AG10803 (cell line): ENCODE data around the gene HRH3.

Source experiments
- DNase-seq: peaks from one replicate; pipeline ENCODE4 v3.0.0; 2010; ENCODE audit warnings: low read depth
- H3K4me3 ChIP-seq: 2 replicates; pipeline ENCODE4 v1.5.1; 2011; ENCODE audit warnings: mild to moderate bottlenecking, low read length, control low read depth
- CTCF ChIP-seq: conservative IDR thresholded peaks from 2 replicates; pipeline ENCODE4 v1.5.1; 2011; ENCODE audit warnings: mild to moderate bottlenecking, low read length, control low read depth, inconsistent platforms

HRH3 gene

GRCh38 chr20:62198496-62198895 is 21.6 kb downstream of the HRH3 start:
- DNase-seq: no peak
- no peak for TF ChIP-seq CTCF
- H3K4me3 ChIP-seq: no peak overlapping the region

GRCh38 chr20:62197801-62198200 is 22.3 kb downstream of the HRH3 start:
- TF ChIP-seq CTCF: no peak
- no peak overlapping the region for H3K4me3 ChIP-seq
- DNase-seq: no peak

- no peak for DNase-seq
- TF ChIP-seq CTCF: no peak
- no peak overlapping the region for H3K4me3 ChIP-seq
Measured at GRCh38 chr20:62197311-62197710, 22.8 kb downstream of the HRH3 start.

- no peak for DNase-seq
- H3K4me3 ChIP-seq: no peak overlapping the region
- TF ChIP-seq CTCF: no peak
Measured at GRCh38 chr20:62196286-62196685, 23.8 kb downstream of the HRH3 start.

- H3K4me3 ChIP-seq: no peak overlapping the region
- TF ChIP-seq CTCF: no peak
Measured at GRCh38 chr20:62195736-62196135, 24.3 kb downstream of the HRH3 start.

GRCh38 chr20:62195075-62195405 is 25.0 kb downstream of the HRH3 start:
- TF ChIP-seq CTCF: no peak
- H3K4me3 ChIP-seq: no peak overlapping the region
- no peak for DNase-seq

More at GRCh38 chr20:62195736-62196135, 24.3 kb downstream of the HRH3 start:
- DNase-seq: no peak

- DNase-seq: no peak
- TF ChIP-seq CTCF: no peak
- no peak overlapping the region for H3K4me3 ChIP-seq
Measured at GRCh38 chr20:62193079-62194025, 26.7 kb downstream of the HRH3 start.
